IMR-90 (cell line): ENCODE data around the gene CINP.

Experiments
- CEBPB ChIP-seq: IDR thresholded peaks from 2 replicates; pipeline ENCODE4 v1.6.1; 2012; ENCODE audit warnings: low read depth, low read length, improper control_type of control experiment
- MXI1 ChIP-seq: IDR thresholded peaks from 2 replicates; pipeline ENCODE4 v1.6.1; 2012; ENCODE audit warnings: low read depth, mild to moderate bottlenecking, low read length, moderate library complexity, borderline replicate concordance
- POLR2A ChIP-seq: IDR thresholded peaks from 2 replicates; pipeline ENCODE4 v1.6.1; 2012; ENCODE audit warnings: mild to moderate bottlenecking, low read depth, low read length
- RCOR1 ChIP-seq: IDR thresholded peaks from 2 replicates; pipeline ENCODE4 v1.6.1; 2012; ENCODE audit warnings: mild to moderate bottlenecking, low read length, improper control_type of control experiment; ENCODE audit not compliant: insufficient replicate concordance
- TF ChIP-seq, protein P1 (sequence below): conservative IDR thresholded peaks from 2 replicates; pipeline ENCODE4 v1.5.1; 2012; ENCODE audit warnings: mild to moderate bottlenecking, low read depth, low read length, improper control_type of control experiment
- TF ChIP-seq, protein P2 (sequence below): fragments of 150-350 bp; IDR thresholded peaks from 2 replicates; pipeline ENCODE4 v1.6.1; 2016; ENCODE audit warnings: low read depth, mild to moderate bottlenecking, low read length, moderate library complexity, borderline replicate concordance

DNA sequence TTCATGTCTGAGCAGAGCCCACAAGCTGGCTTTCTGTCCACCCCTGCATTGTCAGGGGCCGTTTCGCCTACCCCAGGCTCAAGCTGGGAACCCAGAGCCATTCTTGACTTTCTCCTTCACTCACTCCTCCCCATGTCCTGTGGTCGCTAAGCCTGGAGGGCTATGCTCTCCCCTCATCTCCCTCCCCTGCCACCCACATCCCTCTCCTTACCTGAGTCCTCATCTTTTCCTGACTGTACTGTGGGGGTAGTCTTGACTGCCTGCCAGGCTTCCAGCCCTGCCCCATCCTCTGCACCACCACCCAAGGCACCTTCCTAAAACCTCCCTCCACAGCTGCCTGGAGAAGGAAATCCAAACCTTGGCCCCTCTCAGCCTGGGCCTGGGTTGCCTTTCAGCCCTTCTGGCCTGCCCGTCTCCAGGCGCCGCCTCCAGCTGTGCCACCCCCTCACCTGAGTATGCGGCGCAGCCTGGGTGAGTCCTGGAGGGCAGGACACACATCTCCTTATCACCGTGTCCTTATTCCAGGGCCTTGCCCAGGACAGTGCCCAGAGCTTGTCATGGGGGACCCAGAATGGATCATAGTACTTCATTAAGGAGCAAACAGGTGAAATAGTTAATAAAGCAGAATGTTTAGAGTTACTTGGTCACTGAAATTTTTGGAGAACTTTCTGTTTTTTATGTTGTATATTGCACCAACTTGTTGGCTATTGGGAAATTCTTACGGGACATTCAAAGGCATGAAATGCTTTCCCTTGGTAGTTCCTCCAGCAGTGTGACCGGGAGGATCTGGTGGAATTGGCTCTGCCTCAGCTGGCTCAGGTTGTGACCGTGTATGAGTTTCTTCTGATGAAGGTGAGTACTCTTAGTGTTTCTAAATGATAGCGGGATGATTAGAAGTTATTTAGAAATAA is 28.6 kb downstream of the CINP start:
- TF ChIP-seq CEBPB (no peak), MXI1 (no peak), POLR2A (no peak), RCOR1 (no peak)
- TF ChIP-seq, protein P1, sequence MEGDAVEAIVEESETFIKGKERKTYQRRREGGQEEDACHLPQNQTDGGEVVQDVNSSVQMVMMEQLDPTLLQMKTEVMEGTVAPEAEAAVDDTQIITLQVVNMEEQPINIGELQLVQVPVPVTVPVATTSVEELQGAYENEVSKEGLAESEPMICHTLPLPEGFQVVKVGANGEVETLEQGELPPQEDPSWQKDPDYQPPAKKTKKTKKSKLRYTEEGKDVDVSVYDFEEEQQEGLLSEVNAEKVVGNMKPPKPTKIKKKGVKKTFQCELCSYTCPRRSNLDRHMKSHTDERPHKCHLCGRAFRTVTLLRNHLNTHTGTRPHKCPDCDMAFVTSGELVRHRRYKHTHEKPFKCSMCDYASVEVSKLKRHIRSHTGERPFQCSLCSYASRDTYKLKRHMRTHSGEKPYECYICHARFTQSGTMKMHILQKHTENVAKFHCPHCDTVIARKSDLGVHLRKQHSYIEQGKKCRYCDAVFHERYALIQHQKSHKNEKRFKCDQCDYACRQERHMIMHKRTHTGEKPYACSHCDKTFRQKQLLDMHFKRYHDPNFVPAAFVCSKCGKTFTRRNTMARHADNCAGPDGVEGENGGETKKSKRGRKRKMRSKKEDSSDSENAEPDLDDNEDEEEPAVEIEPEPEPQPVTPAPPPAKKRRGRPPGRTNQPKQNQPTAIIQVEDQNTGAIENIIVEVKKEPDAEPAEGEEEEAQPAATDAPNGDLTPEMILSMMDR: no peak
- TF ChIP-seq, protein P2, sequence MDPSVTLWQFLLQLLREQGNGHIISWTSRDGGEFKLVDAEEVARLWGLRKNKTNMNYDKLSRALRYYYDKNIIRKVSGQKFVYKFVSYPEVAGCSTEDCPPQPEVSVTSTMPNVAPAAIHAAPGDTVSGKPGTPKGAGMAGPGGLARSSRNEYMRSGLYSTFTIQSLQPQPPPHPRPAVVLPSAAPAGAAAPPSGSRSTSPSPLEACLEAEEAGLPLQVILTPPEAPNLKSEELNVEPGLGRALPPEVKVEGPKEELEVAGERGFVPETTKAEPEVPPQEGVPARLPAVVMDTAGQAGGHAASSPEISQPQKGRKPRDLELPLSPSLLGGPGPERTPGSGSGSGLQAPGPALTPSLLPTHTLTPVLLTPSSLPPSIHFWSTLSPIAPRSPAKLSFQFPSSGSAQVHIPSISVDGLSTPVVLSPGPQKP: no peak
